SK-N-SH (cell line): ENCODE results near the gene KEAP1. TPM values are rescaled to one million over a fixed set of nuclear protein-coding genes. Genes with fewer than 3 reads are reported as not detected.

Experiments
- CTCF ChIA-PET: fragments of 300-600, 350-600 bp; formaldehyde crosslinking; extraction: SDS; loops from one replicate; lab custom pipeline; 2021; lab: Yijun Ruan, JAX
- POLR2A ChIA-PET: fragments of 350-600 bp; sonication (Branson Sonifier 250); formaldehyde crosslinking; extraction: SDS; loops from one replicate; lab custom pipeline; 2020; ENCODE audit warnings: antibody characterized with exemption, inconsistent platforms; lab: Yijun Ruan, JAX
- DNase-seq: peaks from one replicate; pipeline ENCODE4 v3.0.0; 2012
- H2AFZ ChIP-seq: fragments of 200-600 bp; sonication (generic); 2 replicates; pipeline ENCODE4 v1.8.1; 2016; ENCODE audit warnings: antibody characterized with exemption, mild to moderate bottlenecking, low read depth
- H3F3A ChIP-seq: fragments of 200-600 bp; sonication (generic); replicated peaks from 2 replicates; pipeline ENCODE3; 2016; ENCODE audit warnings: antibody characterized with exemption, mild to moderate bottlenecking; ENCODE audit not compliant: insufficient read depth
- H3K27ac ChIP-seq, 2 experiments: fragments of 200-500 bp in 1 of 2; fragments of 200-600 bp in 1 of 2; sonication (Bioruptor generic) in 1 of 2; sonication (generic), shearing (Covaris generic) in 1 of 2; 2 replicates each; pipeline versions ENCODE4 v1.5.1 to v1.6.1; 2014 to 2016; ENCODE audit warnings: low read depth in 2 of 2, inconsistent platforms in 1 of 2, low read length in 1 of 2, mild to moderate bottlenecking in 1 of 2, mixed read lengths in 1 of 2
- H3K27me3 ChIP-seq: fragments of 200-600 bp; sonication (generic), shearing (Covaris generic); 2 replicates; pipeline ENCODE4 v1.6.1; 2016; ENCODE audit warnings: mixed run types; ENCODE audit not compliant: insufficient read depth
- H3K36me3 ChIP-seq, 2 experiments: fragments of 200-500 bp in 1 of 2; fragments of 200-600 bp in 1 of 2; sonication (Bioruptor generic) in 1 of 2; sonication (generic) in 1 of 2; replicated peaks in 1 of 2; 2 replicates each; pipeline versions ENCODE3 to v1.5.1; 2014 to 2016; ENCODE audit warnings: low read length in 1 of 2, mild to moderate bottlenecking in 1 of 2; ENCODE audit not compliant: insufficient read depth in 2 of 2, control insufficient read depth in 1 of 2
- H3K4me1 ChIP-seq, 2 experiments: fragments of 200-500 bp in 1 of 2; fragments of 200-600 bp in 1 of 2; sonication (Bioruptor generic) in 1 of 2; sonication (generic), shearing (Covaris generic) in 1 of 2; 2 replicates each; pipeline versions ENCODE4 v1.5.1 to v1.6.1; 2014 to 2016; ENCODE audit warnings: low read depth in 1 of 2, low read length in 1 of 2, mixed run types in 1 of 2; ENCODE audit not compliant: insufficient read depth in 2 of 2, control insufficient read depth in 1 of 2
- H3K4me2 ChIP-seq: fragments of 200-600 bp; sonication (generic), shearing (Covaris generic); 2 replicates; pipeline ENCODE4 v1.6.1; 2017; ENCODE audit warnings: mixed run types
- H3K4me3 ChIP-seq, 2 experiments: fragments of 200-500 bp in 1 of 2; fragments of 200-600 bp in 1 of 2; sonication (Bioruptor generic) in 1 of 2; sonication (generic), shearing (Covaris generic) in 1 of 2; 2 replicates each; pipeline versions ENCODE4 v1.5.1 to v1.8.1; 2014 to 2016; ENCODE audit warnings: low read depth in 2 of 2, inconsistent platforms in 1 of 2, low read length in 1 of 2, mild to moderate bottlenecking in 1 of 2, mixed read lengths in 1 of 2, moderate library complexity in 1 of 2
- H3K79me2 ChIP-seq: fragments of 200-600 bp; sonication (generic); 2 replicates; pipeline ENCODE4 v1.8.1; 2017; ENCODE audit warnings: mild to moderate bottlenecking; ENCODE audit not compliant: insufficient read depth
- H3K9ac ChIP-seq: fragments of 200-600 bp; sonication (generic); 2 replicates; pipeline ENCODE4 v1.6.1; 2017; ENCODE audit warnings: mixed run types
- H3K9me2 ChIP-seq: fragments of 200-600 bp; sonication (generic); 2 replicates; pipeline ENCODE4 v1.6.1; 2017; ENCODE audit warnings: mixed run types
- H3K9me3 ChIP-seq: fragments of 200-600 bp; sonication (generic); 2 replicates; pipeline ENCODE4 v1.6.1; 2017; ENCODE audit warnings: mixed run types, mild to moderate bottlenecking, moderate library complexity
- H4K20me1 ChIP-seq: fragments of 200-600 bp; sonication (generic); 2 replicates; pipeline ENCODE4 v1.6.1; 2017; ENCODE audit warnings: mild to moderate bottlenecking, mixed run types; ENCODE audit not compliant: insufficient read depth
- CHD2 ChIP-seq: fragments of 150-350 bp; IDR thresholded peaks from 2 replicates; pipeline ENCODE4 v1.6.1; 2018; ENCODE audit warnings: low read length; ENCODE audit not compliant: partially characterized antibody
- ELF1 ChIP-seq: IDR thresholded peaks from 2 replicates; pipeline ENCODE4 v1.4.0; 2012
- EP300 ChIP-seq, 2 experiments: IDR thresholded peaks; 2 replicates each; pipeline versions ENCODE4 v1.4.0 to v1.6.1; 2012; ENCODE audit warnings: borderline replicate concordance in 1 of 2, low read depth in 1 of 2, low read length in 1 of 2
- EZH2phosphoT487 ChIP-seq: fragments of 200-600 bp; sonication (generic); IDR thresholded peaks from 2 replicates; pipeline ENCODE4 v1.6.1; 2017; ENCODE audit warnings: low read depth, mixed run types, mild to moderate bottlenecking, antibody characterized with exemption, moderate library complexity, borderline replicate concordance
- FOSL2 ChIP-seq: IDR thresholded peaks from 2 replicates; pipeline ENCODE4 v1.4.0; 2012; ENCODE audit warnings: low read depth, mild to moderate bottlenecking, moderate library complexity, borderline replicate concordance
- FOXJ3 ChIP-seq: sonication (generic); formaldehyde crosslinking; IDR thresholded peaks from 2 replicates; pipeline ENCODE4 v1.5.1; 2020; ENCODE audit warnings: mild to moderate bottlenecking, missing genetic modification reagents
- FOXM1 ChIP-seq: IDR thresholded peaks from 2 replicates; pipeline ENCODE4 v1.4.0; 2012; ENCODE audit warnings: low read depth, mild to moderate bottlenecking
- GABPA ChIP-seq: IDR thresholded peaks from 2 replicates; pipeline ENCODE4 v1.4.0; 2012; ENCODE audit warnings: low read depth, mild to moderate bottlenecking
- GATA2 ChIP-seq: sonication (generic); formaldehyde crosslinking; IDR thresholded peaks from 2 replicates; pipeline ENCODE4 v1.5.0; 2020; ENCODE audit warnings: mild to moderate bottlenecking, missing genetic modification reagents
- JUND ChIP-seq: IDR thresholded peaks from 2 replicates; pipeline ENCODE4 v1.4.0; 2012
- MAX ChIP-seq: IDR thresholded peaks from 2 replicates; pipeline ENCODE4 v1.4.0; 2012; ENCODE audit warnings: low read depth
- MEF2A ChIP-seq: IDR thresholded peaks from 2 replicates; pipeline ENCODE4 v1.4.0; 2012; ENCODE audit warnings: low read depth, borderline replicate concordance
- NFIC ChIP-seq: IDR thresholded peaks from 2 replicates; pipeline ENCODE4 v1.4.0; 2012; ENCODE audit warnings: borderline replicate concordance
- NRF1 ChIP-seq: IDR thresholded peaks from 2 replicates; pipeline ENCODE4 v1.6.1; 2012; ENCODE audit warnings: low read depth, mild to moderate bottlenecking, low read length
- POLR2AphosphoS5 ChIP-seq: IDR thresholded peaks from 2 replicates; pipeline ENCODE4 v1.6.1; 2012; ENCODE audit warnings: low read depth, low read length
- RAD21 ChIP-seq: IDR thresholded peaks from 2 replicates; pipeline ENCODE4 v1.6.1; 2012; ENCODE audit warnings: mild to moderate bottlenecking, low read length
- RCOR1 ChIP-seq: fragments of 150-350 bp; IDR thresholded peaks from 2 replicates; pipeline ENCODE4 v1.6.1; 2017; ENCODE audit warnings: antibody characterized with exemption, low read length
- REST ChIP-seq: IDR thresholded peaks from 2 replicates; pipeline ENCODE4 v1.6.1; 2012; ENCODE audit warnings: mild to moderate bottlenecking, low read depth, low read length, moderate library complexity
- SIN3A ChIP-seq: IDR thresholded peaks from 2 replicates; pipeline ENCODE4 v1.6.1; 2012; ENCODE audit warnings: low read depth, mild to moderate bottlenecking, low read length, moderate library complexity, borderline replicate concordance
- TAF1 ChIP-seq: IDR thresholded peaks from 2 replicates; pipeline ENCODE4 v1.6.1; 2012; ENCODE audit warnings: low read depth, mild to moderate bottlenecking, low read length, moderate library complexity, borderline replicate concordance
- TCF12 ChIP-seq: IDR thresholded peaks from 2 replicates; pipeline ENCODE4 v1.4.0; 2012
- TEAD4 ChIP-seq: IDR thresholded peaks from 2 replicates; pipeline ENCODE4 v1.4.0; 2012; ENCODE audit warnings: mild to moderate bottlenecking, borderline replicate concordance; ENCODE audit not compliant: insufficient read depth
- WGBS: methylation state at CpG from one replicate; pipeline ENCODE4 v1.1.6; 2017; ENCODE audit warnings: low lambda C conversion rate; 5-methylcytosine and 5-hydroxymethylcytosine counted together
- polyA plus RNA-seq, 3 experiments: library from polyadenylated mRNA; depleted of rRNA; stranded (reverse); fragments of >200 nt; gene quantifications; 2 replicates each; pipeline ENCODE4 v1.2.3, GENCODE V29; 2012
- TF ChIP-seq, protein P1 (sequence below): fragments of 150-350 bp; IDR thresholded peaks from 2 replicates; pipeline ENCODE4 v1.6.1; 2016; ENCODE audit warnings: mild to moderate bottlenecking, low read depth, low read length
- TF ChIP-seq, protein P2 (sequence below): IDR thresholded peaks from 2 replicates; pipeline ENCODE4; 2012
- TF ChIP-seq, protein P3 (sequence below): IDR thresholded peaks from 2 replicates; pipeline ENCODE4 v1.4.0; 2012; ENCODE audit warnings: low read depth, borderline replicate concordance
- TF ChIP-seq, protein P4 (sequence below): fragments of 150-350 bp; IDR thresholded peaks from 2 replicates; pipeline ENCODE4 v1.6.1; 2017; ENCODE audit warnings: antibody characterized with exemption, low read length, low read depth, borderline replicate concordance

KEAP1 gene
- polyA plus RNA-seq, 1 of the 3 experiments (the other 2 are of a cell fraction) = 72.9 TPM

- 0 out of 2 replicates have a peak, but pooled peaks have one; percentile 24 for TF ChIP-seq MEF2A
- TF ChIP-seq GABPA = no peak
- TF ChIP-seq MAX = no peak
- TF ChIP-seq FOXM1 = no peak
- no peak for TF ChIP-seq RCOR1
- TF ChIP-seq SIN3A = no peak
- TF ChIP-seq, protein P1, sequence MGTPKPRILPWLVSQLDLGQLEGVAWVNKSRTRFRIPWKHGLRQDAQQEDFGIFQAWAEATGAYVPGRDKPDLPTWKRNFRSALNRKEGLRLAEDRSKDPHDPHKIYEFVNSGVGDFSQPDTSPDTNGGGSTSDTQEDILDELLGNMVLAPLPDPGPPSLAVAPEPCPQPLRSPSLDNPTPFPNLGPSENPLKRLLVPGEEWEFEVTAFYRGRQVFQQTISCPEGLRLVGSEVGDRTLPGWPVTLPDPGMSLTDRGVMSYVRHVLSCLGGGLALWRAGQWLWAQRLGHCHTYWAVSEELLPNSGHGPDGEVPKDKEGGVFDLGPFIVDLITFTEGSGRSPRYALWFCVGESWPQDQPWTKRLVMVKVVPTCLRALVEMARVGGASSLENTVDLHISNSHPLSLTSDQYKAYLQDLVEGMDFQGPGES = no peak
- TF ChIP-seq TAF1 = no peak
- no peak for TF ChIP-seq ELF1
- no peak for TF ChIP-seq JUND
- no peak for TF ChIP-seq RAD21
- TF ChIP-seq EZH2phosphoT487 = no peak
- TF ChIP-seq GATA2 (CRISPR knock-in tag) = no peak
- TF ChIP-seq TEAD4 = no peak
- TF ChIP-seq, protein P2, sequence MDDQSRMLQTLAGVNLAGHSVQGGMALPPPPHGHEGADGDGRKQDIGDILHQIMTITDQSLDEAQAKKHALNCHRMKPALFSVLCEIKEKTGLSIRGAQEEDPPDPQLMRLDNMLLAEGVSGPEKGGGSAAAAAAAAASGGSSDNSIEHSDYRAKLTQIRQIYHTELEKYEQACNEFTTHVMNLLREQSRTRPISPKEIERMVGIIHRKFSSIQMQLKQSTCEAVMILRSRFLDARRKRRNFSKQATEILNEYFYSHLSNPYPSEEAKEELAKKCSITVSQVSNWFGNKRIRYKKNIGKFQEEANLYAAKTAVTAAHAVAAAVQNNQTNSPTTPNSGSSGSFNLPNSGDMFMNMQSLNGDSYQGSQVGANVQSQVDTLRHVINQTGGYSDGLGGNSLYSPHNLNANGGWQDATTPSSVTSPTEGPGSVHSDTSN = no peak
- TF ChIP-seq NRF1 = peak; percentile 65
- TF ChIP-seq FOSL2 = no peak
- TF ChIP-seq, all 33 proteins: peak for 8
Observed at GRCh38 chr19:10501971-10502523, 1.1 kb downstream of the KEAP1 start (continued).

- DNase-seq = no peak
- 93% methylated on average over 2 of the region's 2 CpGs for WGBS
- H3K27me3 ChIP-seq = no peaks in the 10 kb centered on the region
- peaks cover 8% of the 10 kb centered on the region; the same call in 1 of the 2 replicates for H4K20me1 ChIP-seq
- H3K9me3 ChIP-seq = no peaks in the 10 kb centered on the region
- H3K36me3 ChIP-seq = peaks cover 8 to 21% of the 10 kb centered on the region in 2 experiments
- peaks cover 3 to 4% of the 10 kb centered on the region in 2 experiments; a peak in 1 of 4 replicates for H3K4me1 ChIP-seq
- peaks cover 5% of the 10 kb centered on the region for H3F3A ChIP-seq
- no peak for TF ChIP-seq TCF12
- TF ChIP-seq, protein P3, sequence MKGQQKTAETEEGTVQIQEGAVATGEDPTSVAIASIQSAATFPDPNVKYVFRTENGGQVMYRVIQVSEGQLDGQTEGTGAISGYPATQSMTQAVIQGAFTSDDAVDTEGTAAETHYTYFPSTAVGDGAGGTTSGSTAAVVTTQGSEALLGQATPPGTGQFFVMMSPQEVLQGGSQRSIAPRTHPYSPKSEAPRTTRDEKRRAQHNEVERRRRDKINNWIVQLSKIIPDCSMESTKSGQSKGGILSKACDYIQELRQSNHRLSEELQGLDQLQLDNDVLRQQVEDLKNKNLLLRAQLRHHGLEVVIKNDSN = no peak
- TF ChIP-seq, protein P4, sequence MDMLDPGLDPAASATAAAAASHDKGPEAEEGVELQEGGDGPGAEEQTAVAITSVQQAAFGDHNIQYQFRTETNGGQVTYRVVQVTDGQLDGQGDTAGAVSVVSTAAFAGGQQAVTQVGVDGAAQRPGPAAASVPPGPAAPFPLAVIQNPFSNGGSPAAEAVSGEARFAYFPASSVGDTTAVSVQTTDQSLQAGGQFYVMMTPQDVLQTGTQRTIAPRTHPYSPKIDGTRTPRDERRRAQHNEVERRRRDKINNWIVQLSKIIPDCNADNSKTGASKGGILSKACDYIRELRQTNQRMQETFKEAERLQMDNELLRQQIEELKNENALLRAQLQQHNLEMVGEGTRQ = no peak
- TF ChIP-seq EZH2phosphoT487 = no peak
- no peak for TF ChIP-seq FOXJ3
- TF ChIP-seq FOSL2 = no peak
- TF ChIP-seq ELF1 = no peak
- no peak for TF ChIP-seq JUND
- TF ChIP-seq NFIC = no peak
- no peak for TF ChIP-seq EP300 (IDR thresholded peaks at IDR 0.05; ENCODE audit: borderline replicate concordance in 1 of 2, low read depth in 1 of 2, low read length in 1 of 2)
- no peak for TF ChIP-seq POLR2AphosphoS5
- TF ChIP-seq REST = no peak
- no peak for TF ChIP-seq TEAD4
- TF ChIP-seq RAD21 = no peak
- TF ChIP-seq CHD2 = no peak
- ChIA-PET CTCF (interaction anchor here (1.1 to 1.9 kb wide), 2 partner anchors 10 to 12 kb away, joined by 3 to 10 read pairs; no protein-coding TSS in a partner anchor), POLR2A (no interaction called here)
- no peak overlapping the region for H3K4me2 ChIP-seq
- no peak overlapping the region for H3K9ac ChIP-seq
- peaks cover 73% of the 10 kb centered on the region for H3K79me2 ChIP-seq
- H2AFZ ChIP-seq = no peak overlapping the region
- H3K9me2 ChIP-seq = no peaks in the 10 kb centered on the region
- H3K27ac ChIP-seq = no peak overlapping the region
- no peak overlapping the region for H3K4me3 ChIP-seq
Observed at GRCh38 chr19:10500247-10500592, 2.9 kb downstream of the KEAP1 start.
